Measurements from ENCODE around the gene SEMA5A.

SEMA5A gene

DNA sequence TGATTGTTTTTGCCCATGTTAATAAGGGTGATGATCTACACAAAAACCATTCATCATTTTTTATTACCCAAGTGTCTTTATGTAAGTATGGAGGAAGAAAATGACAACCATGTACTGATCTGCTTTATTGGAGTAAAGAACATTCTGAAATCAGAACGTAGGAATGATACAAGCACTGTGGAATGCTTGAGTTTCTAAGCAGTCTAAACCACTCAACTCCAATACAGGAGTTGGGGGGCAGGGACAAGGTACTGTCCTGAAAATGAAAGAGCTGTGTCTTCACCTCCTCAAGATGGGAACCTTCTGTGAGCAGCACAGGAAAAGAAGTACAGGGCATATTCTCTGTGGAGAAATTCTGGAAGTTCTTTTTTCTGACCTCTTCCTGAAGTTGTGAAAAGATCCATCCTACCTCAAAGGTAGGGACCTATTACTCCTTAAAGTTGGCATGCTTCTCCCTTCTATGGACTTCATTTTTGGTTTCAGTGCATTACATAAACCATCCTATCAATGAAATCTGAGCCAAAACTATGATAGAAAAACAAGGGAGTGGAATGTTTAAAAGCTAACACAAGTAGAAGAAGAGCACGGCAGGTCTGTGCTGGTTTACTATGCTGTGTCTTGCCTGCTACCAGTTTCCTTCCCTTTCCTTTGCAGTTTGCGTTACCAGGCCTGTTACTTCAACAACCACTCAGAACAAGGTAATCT, 202.6 kb downstream of the SEMA5A start:
- H2AFZ ChIP-seq = no peak overlapping the region
- H3K9me3 ChIP-seq (ENCODE audit: control insufficient read depth, low read length) = no peaks in the 10 kb centered on the region
- H3K9ac ChIP-seq = no peak overlapping the region
- H3K36me3 ChIP-seq (ENCODE audit: control insufficient read depth, insufficient read depth, low read length) = no peaks in the 10 kb centered on the region
- no peak overlapping the region for H3K4me2 ChIP-seq (ENCODE audit: low read length)
- no peaks in the 10 kb centered on the region for H3K27me3 ChIP-seq (ENCODE audit: control insufficient read depth, insufficient read depth, low read length)
- no peaks in the 10 kb centered on the region for H3K4me1 ChIP-seq
- H3K79me2 ChIP-seq = no peaks in the 10 kb centered on the region
- TF ChIP-seq, protein P1, sequence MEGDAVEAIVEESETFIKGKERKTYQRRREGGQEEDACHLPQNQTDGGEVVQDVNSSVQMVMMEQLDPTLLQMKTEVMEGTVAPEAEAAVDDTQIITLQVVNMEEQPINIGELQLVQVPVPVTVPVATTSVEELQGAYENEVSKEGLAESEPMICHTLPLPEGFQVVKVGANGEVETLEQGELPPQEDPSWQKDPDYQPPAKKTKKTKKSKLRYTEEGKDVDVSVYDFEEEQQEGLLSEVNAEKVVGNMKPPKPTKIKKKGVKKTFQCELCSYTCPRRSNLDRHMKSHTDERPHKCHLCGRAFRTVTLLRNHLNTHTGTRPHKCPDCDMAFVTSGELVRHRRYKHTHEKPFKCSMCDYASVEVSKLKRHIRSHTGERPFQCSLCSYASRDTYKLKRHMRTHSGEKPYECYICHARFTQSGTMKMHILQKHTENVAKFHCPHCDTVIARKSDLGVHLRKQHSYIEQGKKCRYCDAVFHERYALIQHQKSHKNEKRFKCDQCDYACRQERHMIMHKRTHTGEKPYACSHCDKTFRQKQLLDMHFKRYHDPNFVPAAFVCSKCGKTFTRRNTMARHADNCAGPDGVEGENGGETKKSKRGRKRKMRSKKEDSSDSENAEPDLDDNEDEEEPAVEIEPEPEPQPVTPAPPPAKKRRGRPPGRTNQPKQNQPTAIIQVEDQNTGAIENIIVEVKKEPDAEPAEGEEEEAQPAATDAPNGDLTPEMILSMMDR (IDR thresholded peaks at IDR 0.05) = no peak
- no peak overlapping the region for H3K27ac ChIP-seq
- no peak overlapping the region for H3K4me3 ChIP-seq (ENCODE audit: low read depth, low read length)

GRCh38 chr5:9342161-9342787, 203.6 kb downstream of the SEMA5A start:
- Histone ChIP-seq H3K36me3 (ENCODE audit: control insufficient read depth, insufficient read depth, low read length) (no peaks in the 10 kb centered on the region), H3K9me3 (ENCODE audit: control insufficient read depth, low read length) (no peaks in the 10 kb centered on the region), H3K79me2 (no peaks in the 10 kb centered on the region), H3K4me3 (ENCODE audit: low read depth, low read length) (no peak overlapping the region), H3K27me3 (ENCODE audit: control insufficient read depth, insufficient read depth, low read length) (no peaks in the 10 kb centered on the region), H3K9ac (no peak overlapping the region), H2AFZ (no peak overlapping the region), H3K4me2 (ENCODE audit: low read length) (no peak overlapping the region), H3K4me1 (no peaks in the 10 kb centered on the region), H3K27ac (no peak overlapping the region)
- TF ChIP-seq, protein P1 (IDR thresholded peaks at IDR 0.05) = no peak

GRCh38 chr5:9340085-9340484, 205.8 kb downstream of the SEMA5A start:
- Histone ChIP-seq H3K4me2 (ENCODE audit: low read length) (no peak overlapping the region), H2AFZ (no peak overlapping the region), H3K4me1 (no peaks in the 10 kb centered on the region), H3K79me2 (no peaks in the 10 kb centered on the region), H3K27me3 (ENCODE audit: control insufficient read depth, insufficient read depth, low read length) (no peaks in the 10 kb centered on the region), H3K9ac (no peak overlapping the region), H3K9me3 (ENCODE audit: control insufficient read depth, low read length) (no peaks in the 10 kb centered on the region), H3K36me3 (ENCODE audit: control insufficient read depth, insufficient read depth, low read length) (no peaks in the 10 kb centered on the region), H3K27ac (no peak overlapping the region), H3K4me3 (ENCODE audit: low read depth, low read length) (no peak overlapping the region)
- TF ChIP-seq, protein P1 (IDR thresholded peaks at IDR 0.05) = no peak

GRCh38 chr5:9339206-9339818, 206.6 kb downstream of the SEMA5A start:
- no peak overlapping the region for H2AFZ ChIP-seq
- H3K79me2 ChIP-seq = no peaks in the 10 kb centered on the region
- no peaks in the 10 kb centered on the region for H3K9me3 ChIP-seq (ENCODE audit: control insufficient read depth, low read length)
- H3K27me3 ChIP-seq (ENCODE audit: control insufficient read depth, insufficient read depth, low read length) = no peaks in the 10 kb centered on the region
- no peak overlapping the region for H3K9ac ChIP-seq
- H3K4me3 ChIP-seq (ENCODE audit: low read depth, low read length) = no peak overlapping the region
- TF ChIP-seq, protein P1 (IDR thresholded peaks at IDR 0.05) = no peak
- H3K4me2 ChIP-seq (ENCODE audit: low read length) = no peak overlapping the region
- no peak overlapping the region for H3K27ac ChIP-seq
- H3K36me3 ChIP-seq (ENCODE audit: control insufficient read depth, insufficient read depth, low read length) = no peaks in the 10 kb centered on the region
- no peaks in the 10 kb centered on the region for H3K4me1 ChIP-seq
